ENCODE results near the gene PLXNA1.

GRCh38 chr3:126994661-126995245, 11.8 kb downstream of the PLXNA1 start:
- TF ChIP-seq CTCF (IDR thresholded peaks at IDR 0.05; ENCODE audit: borderline replicate concordance, extremely low read depth, low read length, poor library complexity, severe bottlenecking) (no peak), EZH2 (IDR thresholded peaks at IDR 0.05; ENCODE audit: borderline replicate concordance, low read depth, low read length, severe bottlenecking) (no peak)

Data from DND-41 (cell line).